ELR (cell line): Measurements from ENCODE around the gene SPINT1.

Source experiments
- DNase-seq: peaks from one replicate; pipeline ENCODE4 v3.0.0-alpha.2; 2015; ENCODE audit warnings: low read depth

SPINT1 gene, protein sequence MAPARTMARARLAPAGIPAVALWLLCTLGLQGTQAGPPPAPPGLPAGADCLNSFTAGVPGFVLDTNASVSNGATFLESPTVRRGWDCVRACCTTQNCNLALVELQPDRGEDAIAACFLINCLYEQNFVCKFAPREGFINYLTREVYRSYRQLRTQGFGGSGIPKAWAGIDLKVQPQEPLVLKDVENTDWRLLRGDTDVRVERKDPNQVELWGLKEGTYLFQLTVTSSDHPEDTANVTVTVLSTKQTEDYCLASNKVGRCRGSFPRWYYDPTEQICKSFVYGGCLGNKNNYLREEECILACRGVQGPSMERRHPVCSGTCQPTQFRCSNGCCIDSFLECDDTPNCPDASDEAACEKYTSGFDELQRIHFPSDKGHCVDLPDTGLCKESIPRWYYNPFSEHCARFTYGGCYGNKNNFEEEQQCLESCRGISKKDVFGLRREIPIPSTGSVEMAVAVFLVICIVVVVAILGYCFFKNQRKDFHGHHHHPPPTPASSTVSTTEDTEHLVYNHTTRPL

DNA sequence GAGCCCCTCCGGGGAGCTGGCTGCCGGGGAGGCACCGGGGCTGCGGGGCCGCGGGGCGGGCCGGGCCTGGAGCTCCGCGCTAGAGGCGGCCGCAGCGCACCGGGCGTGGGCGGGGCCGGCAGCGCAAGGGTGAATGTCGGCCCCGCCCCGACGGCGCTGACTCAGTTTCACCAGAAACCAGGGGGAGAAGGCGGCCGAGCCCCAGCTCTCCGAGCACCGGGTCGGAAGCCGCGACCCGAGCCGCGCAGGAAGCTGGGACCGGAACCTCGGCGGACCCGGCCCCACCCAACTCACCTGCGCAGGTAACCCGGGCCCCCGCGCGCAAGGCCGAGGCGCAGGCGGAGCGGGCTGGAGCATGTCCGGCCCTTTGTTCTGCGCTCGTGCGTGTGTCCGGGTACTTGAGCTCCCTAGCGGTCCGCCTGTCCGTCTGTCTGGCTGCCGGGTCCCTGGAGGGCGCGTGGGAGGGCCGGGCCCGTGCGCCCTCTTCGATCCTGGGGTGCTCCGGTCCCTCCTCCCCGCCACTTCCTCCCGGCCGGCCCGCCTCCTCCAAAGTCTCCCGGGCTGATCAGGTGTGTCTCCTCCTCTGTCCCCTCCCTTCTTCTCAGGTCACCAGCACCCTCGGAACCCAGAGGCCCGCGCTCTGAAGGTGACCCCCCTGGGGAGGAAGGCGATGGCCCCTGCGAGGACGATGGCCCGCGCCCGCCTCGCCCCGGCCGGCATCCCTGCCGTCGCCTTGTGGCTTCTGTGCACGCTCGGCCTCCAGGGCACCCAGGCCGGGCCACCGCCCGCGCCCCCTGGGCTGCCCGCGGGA lies at the start of gene SPINT1:
SPINT1 (plus strand) TSS at position 164 of the 811 bp plus-strand sequence; CDS start at position 671, 507 bp downstream.
- DNase-seq = peak; percentile 16

DNA sequence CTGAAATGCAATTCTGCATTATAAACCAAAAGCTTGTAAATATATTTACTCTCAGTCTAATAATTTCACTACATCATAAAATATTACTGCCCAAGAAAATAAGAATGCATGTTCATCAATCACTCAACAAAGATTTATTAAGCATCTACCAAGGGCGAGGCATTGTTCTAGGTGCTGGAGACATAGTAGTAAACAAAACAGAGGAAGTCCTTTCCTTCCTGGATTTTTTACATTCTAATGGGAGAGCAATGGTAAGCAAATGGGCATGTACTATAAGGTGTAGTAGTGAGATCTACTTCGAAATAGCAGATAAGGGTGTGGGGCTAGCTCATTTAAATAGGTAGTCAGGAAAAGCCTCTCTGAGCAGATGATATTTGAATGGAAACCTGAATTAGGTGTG lies 47.8 kb upstream of the SPINT1 start:
- no peak for DNase-seq

DNA sequence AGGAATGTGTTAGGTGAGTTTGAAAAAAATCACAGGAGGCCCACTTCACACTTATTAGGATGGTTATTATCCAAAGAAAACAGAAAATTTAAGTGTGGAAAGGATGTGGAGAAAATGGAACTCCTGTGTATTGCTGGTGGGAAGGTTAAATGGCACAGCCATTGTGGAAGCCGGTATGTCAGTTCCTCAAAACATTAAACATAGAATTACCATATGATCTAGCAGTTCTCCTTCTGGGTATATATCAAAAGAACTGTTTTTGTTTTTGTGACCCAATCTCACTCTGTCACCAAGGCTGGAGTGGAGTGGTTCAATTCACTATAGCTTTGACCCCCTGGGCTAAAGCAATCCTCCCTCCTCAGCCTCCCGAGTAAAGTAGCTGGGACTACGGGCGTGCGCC lies 47.3 kb upstream of the SPINT1 start:
- DNase-seq = no peak

DNA sequence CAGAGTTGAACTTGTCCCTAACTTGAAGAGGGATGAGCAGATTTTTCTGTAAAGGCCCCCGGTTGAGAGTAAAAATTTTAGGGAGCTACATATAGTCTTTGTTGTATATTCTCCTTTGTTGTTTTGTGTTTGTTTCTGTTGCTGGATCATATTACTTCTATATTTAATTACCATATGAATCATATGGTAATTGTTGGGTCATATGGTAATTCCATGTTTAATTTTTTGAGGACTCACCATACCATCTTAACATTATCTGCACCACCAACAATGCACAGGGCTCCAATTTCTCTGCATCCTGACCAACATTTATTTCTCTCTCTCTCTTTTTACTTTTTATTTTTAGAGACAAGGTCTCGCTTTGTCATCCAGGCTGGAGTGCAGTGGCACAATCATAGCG lies 44.3 kb upstream of the SPINT1 start:
- no peak for DNase-seq

DNA sequence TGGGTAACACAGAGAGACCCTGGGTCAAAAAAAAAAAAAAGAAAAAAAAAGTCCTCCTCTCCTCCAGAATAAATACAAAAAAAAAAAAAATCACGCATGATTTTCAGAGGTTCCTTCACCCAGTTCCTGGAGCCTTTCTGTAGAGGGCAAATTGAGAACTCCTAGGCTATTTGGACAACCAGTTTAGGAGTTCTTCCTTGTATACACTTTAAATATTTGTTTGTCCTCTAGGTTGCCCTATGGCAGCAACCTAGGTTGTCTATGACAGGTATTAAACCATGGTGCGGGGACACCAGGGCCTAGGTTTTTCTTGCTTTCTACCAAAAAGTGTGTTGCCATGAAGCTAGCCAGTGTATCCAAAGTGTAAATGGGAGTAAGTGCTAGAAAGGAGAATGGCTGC lies 40.8 kb upstream of the SPINT1 start:
- no peak for DNase-seq

DNA sequence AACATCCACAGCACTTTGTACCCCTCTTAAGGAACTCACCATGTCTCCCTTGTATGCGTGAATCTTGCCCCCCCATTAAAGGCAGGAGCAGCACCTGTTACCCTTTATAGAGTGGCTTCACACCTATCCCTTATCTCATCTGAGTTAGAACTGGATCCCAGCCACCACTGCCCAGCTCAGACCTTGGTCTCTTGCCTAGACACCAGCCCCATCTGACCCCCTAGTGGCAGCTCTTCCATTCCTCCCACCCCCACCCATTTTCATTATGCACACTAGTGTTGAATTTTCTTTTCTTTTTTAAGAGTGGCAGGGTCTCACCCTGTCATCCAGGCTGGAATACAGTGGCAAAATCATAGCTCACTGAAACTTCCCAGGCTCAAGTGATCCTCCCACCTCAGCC lies 40.2 kb upstream of the SPINT1 start:
- no peak for DNase-seq

DNA sequence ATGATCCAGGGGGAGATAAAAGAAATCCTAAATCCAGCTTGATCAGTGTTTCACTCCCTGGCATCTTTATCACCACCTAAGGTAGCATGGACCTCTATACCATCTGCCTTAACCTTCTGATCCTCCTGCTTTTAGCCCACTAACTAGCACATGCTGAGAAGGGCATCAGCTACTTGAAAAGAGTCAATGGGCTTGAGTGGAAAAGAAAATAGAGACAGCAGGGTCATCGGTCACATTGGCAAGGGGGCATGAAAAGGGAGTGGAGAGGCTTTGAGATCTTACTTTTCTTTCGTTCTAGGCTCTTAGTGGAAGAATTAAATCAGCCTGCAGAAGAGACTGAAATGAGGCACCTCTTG lies 37.2 kb upstream of the SPINT1 start:
- DNase-seq = no peak

DNA sequence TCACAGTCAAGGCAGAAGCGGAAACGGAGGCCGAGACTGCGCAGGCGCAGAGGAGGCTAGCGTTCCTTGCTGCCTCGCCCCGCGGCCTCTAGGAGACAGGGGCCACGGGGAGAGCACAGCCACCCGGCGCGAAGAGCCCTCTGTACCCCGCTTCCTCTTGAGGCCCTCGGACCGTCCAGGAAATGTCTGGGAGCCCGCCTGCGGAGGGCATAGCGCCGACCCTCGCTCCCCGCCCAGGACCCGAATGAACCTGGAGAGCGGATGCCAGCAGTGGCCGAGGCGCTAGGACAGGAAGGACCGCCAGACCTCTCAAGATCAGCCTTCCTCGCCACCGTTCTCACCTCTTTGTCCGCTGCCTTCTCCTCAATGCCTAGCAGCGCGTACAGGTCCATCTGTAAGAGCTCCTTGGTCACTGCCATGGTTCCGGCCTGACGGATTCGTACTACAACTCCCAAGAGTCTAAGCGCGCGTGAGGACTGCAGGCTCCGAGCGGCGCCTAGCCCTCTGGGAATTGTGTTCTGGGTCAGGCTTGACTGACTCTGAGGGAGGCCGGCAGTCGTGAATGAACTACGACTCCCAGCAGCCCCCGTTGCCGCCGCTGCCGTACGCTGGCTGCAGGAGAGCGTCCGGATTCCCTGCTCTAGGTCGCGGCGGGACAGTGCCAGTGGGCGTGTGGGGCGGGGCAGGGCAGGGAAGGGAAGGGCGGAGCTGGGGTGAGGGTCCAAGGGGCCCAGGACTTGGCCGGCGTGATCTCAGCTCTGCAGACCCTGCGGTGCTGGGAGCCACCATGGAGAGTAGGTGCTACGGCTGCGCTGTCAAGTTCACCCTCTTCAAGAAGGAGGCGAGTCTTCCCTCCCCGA lies 36.6 kb upstream of the SPINT1 start, which contains the start of the genes DNAJC17 and ZFYVE19:
DNAJC17 (minus strand) TSS at position 446 of the 860 bp plus-strand sequence; CDS start at position 419, 27 bp downstream.
ZFYVE19 (plus strand) TSS at position 62 of the 860 bp plus-strand sequence; CDS start at position 563, 501 bp downstream.
- DNase-seq = peak; percentile 98

DNA sequence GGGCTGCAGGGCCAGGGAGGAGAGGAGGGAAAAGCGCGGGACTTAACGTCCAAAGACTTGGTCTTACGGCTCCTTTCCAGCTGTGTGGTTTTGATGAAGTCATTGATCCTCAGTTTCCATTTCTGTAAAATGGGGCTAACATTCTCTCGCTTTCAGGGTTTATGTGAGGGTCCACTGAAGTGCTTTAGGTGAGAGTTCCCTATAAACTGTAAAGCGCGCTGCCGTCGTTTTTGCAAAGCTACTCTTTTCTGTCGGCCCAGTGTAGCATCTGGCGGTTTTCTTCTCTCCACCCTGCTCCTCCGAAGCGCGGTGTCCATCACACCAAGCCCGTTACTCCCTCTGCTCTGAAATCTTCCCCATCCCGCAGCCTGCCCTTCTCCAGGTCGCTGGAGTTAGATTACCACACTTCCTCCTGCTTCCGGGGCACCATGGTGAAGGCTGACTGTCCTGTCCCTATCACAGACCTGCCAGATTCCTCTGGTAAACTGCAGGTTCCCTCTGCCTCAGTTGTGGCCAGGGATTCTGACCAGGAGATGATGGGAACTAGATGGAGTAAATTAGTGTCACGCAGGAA lies 35.9 kb upstream of the SPINT1 start:
- peak; percentile 43 for DNase-seq

DNA sequence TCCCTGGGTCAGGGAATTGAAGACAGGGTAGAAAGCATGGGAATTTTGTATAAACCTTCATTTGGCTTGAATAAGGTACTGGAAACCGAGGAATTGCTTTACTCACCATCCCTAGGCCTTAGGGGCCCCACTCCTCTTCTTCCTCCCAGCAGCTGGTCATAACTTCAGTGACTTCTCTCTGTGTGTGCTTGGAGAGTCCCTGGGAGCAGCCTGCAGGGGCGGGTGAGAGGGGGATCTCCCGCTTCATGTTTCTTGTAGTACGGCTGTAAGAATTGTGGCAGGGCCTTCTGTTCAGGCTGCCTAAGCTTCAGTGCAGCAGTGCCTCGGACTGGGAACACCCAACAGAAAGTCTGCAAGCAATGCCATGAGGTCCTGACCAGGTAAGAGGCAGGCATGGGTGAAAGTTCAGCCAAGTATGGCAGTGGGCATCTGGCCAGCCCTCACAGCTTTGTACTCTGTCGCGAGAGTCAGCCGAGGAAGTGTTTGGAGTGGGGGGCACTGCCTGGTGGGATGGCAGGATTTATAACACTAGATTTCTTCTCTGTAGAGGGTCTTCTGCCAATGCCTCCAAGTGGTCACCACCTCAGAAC lies 34.9 kb upstream of the SPINT1 start:
- no peak for DNase-seq

DNA sequence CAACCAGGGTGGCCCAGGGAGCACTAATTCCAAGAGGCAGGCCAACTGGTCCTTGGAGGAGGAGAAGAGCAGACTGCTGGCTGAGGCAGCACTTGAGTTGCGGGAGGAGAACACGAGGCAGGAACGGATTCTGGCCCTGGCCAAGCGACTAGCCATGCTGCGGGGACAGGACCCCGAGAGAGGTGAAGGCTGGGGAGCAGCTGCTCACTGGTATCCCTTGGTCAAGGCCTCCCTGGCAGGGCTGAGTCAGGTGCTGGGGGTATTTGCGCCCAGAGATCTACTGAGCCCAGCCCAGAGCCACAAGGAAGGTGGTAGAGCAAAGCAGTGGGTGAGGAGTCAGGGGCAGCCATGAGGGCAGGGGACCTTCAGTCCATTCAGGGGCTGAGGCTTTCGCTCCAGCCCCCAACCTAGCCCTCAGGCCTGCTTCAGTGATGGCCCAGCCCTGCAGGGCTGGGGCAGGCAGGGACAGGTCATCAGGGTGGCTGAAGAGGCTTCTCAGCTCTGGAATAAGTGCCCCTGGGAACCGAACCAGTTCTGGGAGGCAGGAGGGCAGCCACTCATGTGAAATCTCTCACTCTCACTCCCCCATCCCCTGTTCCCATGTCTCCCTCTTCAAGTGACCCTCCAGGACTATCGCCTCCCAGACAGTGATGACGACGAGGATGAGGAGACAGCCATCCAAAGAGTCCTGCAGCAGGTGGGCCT lies 31.0 kb upstream of the SPINT1 start:
- no peak for DNase-seq

DNA sequence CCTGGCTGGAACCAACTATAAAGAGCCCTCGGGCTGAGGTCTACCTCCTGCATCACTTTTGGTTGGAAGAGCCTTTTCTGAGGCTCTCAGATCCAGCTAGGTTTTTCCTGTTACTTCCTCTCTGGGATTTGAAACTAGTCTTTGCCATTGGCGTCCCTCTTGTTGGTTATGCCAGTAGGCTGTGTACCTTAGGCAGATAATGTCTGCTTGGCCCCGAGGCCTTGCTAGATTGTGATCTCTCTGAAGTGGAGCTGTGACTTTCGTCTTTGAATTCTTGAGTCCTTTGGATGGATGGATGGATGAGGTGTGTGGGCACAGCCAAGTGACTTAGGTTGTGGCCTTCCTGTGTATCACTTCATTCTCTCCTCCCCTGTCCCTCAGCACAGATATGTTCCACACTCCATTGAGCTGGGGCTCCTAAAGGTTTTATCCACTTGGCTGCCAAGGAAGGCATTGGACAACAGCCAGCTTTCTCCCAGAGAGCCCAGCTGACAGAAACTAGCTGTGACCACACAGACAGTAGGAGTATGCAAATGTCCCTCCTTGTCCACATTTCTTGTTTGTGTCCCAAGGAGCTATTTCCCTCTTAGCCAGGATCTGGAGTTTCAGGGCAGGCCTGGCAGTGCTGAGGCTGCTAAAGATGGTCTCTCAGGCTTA lies 28.7 kb upstream of the SPINT1 start:
- DNase-seq = no peak

DNA sequence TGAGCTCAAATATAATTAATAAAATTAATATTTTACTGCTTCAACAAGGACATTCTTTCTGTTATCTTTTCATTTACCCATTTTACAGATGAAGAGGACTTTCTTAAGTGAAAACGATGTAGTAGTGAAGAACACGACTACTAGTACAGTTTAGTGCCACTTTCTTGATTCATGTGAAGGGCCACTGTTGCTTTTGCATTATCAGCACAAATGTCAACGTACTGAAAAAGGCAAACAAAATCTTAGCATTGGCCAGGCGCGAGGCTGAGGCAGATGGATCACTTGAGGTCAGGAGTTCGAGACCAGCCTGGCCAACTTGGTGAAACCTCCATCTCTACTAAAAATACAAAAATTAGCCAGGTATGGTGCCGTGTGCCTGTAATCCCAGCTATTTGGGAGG lies 24.8 kb upstream of the SPINT1 start:
- DNase-seq = no peak

DNA sequence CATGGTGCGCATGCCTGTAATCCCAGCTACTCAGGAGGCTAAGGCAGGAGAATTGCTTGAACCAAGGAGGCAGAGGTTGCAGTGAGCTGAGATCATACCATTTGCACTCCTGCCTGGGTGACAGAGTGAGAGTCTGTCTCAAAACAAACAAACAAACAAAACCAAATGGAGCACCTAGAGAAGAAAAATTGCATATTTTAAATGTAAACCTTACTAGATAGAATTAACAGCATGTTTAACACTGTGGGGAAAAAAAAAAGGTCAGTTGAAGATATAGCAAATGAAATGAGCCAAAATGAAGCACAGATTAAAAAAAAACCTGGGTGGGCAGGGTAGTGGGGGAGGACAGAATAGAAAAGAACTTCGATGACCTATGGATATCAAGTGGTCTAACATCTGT lies 22.7 kb upstream of the SPINT1 start:
- DNase-seq = no peak

DNA sequence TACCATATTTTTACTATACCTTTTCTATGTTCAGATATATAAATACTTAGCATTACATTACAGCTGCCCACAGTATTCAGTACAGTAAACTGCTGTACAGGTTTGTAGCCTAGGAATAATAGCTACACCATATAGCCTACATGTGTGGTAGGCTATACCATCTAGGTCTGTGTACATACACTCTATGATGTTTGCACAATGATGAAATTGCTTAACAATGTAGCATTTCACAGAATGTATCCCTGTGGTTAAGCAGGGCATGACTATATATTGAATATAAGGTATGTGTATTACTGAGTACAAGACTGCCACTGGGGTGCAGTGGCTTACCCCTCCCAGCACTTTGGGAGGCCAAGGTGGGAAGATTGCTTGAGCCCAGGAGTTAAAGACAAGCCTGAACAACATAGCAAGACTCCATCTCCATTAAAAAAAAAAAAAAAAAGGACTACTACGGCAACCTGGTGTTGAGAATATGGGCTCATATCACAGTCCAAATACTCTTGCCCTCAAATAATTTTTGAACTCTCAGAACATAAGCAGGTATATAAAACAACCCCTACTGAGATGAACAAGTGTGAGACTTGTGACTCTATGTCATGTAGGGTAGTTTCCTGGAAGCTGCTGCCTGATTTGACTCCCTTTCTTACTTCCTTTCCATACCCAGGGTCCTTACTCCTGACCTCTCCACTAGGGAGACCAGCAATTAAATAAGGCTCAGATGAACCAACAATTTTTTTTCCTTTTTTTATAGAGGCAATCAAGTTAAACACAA lies 20.1 kb upstream of the SPINT1 start:
- peak; percentile 43 for DNase-seq

DNA sequence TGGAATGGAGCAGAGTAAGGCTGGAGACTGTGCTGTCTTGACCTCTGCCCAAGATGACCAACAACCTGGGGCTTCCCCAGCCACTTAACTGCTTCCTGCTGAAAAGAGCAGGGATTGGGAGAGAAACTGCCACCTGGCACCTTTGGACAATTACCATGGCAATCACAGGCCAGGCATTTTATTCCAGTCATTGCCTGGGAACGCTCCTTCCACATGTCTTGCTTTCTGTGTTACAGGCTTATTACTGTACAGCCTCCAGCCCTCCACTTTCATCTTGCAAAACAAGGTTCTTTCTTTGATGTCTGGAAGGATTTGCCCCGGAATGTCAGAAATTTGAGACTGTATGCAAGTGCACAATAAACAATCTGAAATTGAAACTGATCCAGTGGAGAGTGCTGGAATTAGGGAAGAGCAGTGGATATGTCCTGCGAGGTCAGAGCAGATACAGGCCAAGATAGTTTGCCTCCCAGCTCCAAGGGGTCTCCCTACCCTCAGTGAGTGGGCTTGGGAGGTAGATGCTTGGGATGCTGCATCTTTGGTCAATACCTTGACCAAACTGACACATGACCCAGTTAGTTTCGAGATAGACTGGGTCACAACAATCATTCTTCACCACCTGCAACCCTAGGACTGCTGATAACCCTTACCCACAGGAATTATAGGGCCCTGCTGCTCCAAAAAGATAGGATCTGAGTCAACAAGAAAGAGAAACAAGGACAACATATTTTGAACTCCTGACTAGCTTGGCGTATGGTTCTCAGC lies 18.0 kb upstream of the SPINT1 start:
- DNase-seq = peak; percentile 27

DNA sequence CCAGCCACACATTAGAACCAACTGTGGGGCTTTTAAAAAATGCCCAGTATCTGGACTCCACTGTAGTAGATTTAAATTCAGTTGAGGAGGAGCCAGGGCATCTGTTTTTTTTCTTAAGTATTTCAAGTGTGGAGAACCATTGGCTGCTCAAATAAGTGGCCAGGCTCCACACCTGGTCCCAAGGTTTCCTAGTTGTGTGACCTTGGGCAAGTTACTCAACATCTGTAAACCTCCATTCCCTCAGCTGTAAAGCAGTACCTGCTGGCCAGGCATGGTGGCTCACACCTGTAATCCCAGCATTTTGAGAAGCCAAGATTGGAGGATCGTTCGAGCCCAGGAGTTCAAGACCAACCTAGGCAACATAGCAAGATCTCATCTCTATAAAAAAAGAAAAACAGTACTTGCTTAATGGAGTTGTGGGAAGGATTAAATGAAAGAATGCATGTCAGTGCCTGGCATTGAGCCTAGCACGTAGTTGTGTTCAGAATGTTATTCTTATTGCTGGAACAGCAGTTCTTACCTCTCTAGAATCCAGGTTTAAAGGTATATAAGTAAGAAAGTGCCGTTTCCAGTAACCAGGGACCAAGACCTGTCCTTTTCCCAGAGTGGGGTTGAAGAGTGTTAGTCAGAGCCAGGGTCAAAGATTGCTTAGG lies 17.3 kb upstream of the SPINT1 start:
- no peak for DNase-seq
